Nephron (organoid): ENCODE results near the gene FCAR.
"Not testable (repeated sequence)": the region's sequence is repeated elsewhere in the genome, so short reads cannot be mapped to it uniquely, and the experiment has no call there.

Experiments
- H3K27ac Mint-ChIP-seq, 3 experiments: 2 replicates each; pipeline ENCODE4 v1.8.0; 2020; ENCODE audit warnings: mixed read lengths in 3 of 3, mild to moderate bottlenecking in 2 of 3, moderate library complexity in 1 of 3
- H3K27me3 Mint-ChIP-seq: 2 replicates; pipeline ENCODE4 v1.8.0; 2021; ENCODE audit warnings: low read depth, mild to moderate bottlenecking, moderate library complexity, mixed read lengths
- H3K36me3 Mint-ChIP-seq: 2 replicates; pipeline ENCODE4 v1.8.0; 2020; ENCODE audit warnings: low read depth, mixed read lengths
- H3K4me1 Mint-ChIP-seq: 2 replicates; pipeline ENCODE4 v1.8.0; 2020; ENCODE audit warnings: mixed read lengths
- H3K4me3 Mint-ChIP-seq, 3 experiments: 2 replicates each; pipeline ENCODE4 v1.8.0; 2020; ENCODE audit warnings: mild to moderate bottlenecking in 3 of 3, mixed read lengths in 3 of 3, moderate library complexity in 2 of 3
- H3K9me3 Mint-ChIP-seq: 2 replicates; pipeline ENCODE4 v1.8.0; 2020; ENCODE audit warnings: mixed read lengths
- TF ChIP-seq, protein P1 (sequence below), 3 experiments: fragments of 200-600 bp; sonication (generic); IDR thresholded peaks; one replicate each; pipeline ENCODE4 v1.5.0; 2021; ENCODE audit warnings: antibody characterized with exemption in 3 of 3; ENCODE audit not compliant: unreplicated experiment in 3 of 3

Gene FCAR

DNA sequence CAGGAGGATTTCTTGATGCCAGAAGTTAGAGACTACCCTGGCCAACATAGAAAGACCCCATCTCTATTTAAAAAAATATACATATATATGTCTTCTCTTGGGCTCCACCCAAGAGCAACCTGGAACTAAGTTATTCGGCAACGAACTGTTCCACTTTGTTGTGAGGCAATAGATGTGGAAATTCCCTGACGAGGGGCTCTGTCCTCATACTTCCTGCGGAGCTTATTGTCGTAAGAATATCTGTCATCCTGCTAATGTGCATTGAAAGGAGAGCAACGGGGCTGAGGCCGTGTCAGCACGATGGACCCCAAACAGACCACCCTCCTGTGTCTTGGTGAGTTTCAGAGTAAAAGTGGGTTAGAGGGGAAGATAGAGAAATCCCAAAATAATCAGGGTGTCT is at the start of gene FCAR:
Gene FCAR, plus strand, starts transcription at position 246 of the 400 bp plus-strand sequence. Its CDS starts 55 bp downstream, at position 301.
- Mint-ChIP-seq H3K27ac (no peak within 1 kb of the TSS), H3K27me3 (no peaks in the 10 kb centered on the region), H3K36me3 (no peaks in the 10 kb centered on the region), H3K9me3 (peaks cover 44% of the 10 kb centered on the region), H3K4me3 (no peak within 1 kb of the TSS), H3K4me1 (no peaks in the 10 kb centered on the region)
- TF ChIP-seq, protein P1, sequence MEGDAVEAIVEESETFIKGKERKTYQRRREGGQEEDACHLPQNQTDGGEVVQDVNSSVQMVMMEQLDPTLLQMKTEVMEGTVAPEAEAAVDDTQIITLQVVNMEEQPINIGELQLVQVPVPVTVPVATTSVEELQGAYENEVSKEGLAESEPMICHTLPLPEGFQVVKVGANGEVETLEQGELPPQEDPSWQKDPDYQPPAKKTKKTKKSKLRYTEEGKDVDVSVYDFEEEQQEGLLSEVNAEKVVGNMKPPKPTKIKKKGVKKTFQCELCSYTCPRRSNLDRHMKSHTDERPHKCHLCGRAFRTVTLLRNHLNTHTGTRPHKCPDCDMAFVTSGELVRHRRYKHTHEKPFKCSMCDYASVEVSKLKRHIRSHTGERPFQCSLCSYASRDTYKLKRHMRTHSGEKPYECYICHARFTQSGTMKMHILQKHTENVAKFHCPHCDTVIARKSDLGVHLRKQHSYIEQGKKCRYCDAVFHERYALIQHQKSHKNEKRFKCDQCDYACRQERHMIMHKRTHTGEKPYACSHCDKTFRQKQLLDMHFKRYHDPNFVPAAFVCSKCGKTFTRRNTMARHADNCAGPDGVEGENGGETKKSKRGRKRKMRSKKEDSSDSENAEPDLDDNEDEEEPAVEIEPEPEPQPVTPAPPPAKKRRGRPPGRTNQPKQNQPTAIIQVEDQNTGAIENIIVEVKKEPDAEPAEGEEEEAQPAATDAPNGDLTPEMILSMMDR (IDR thresholded peaks at IDR 0.05; ENCODE audit: unreplicated experiment in 3 of 3), result no peak

DNA sequence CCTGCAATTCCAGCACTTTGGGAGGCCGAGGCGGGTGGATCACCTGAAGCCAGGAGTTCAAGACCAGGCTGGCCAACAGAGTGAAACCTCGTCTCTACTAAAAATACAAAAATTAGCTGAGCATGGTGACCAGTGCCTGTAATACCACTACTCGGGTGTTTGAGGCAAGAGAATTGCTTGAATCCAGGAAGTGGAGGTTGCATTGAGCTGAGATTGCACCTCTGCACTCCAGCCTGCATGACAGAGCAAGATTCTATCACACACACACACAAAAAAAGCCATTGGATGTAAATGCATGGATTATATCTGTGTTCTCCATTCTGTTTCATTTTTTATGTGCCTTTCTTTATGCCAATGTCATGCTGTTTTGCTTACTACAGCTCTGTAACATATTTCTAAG is 49.6 kb upstream of the FCAR start:
- H3K4me1 Mint-ChIP-seq, H3K27me3 Mint-ChIP-seq, H3K36me3 Mint-ChIP-seq, H3K27ac Mint-ChIP-seq, H3K4me3 Mint-ChIP-seq: not testable (repeated sequence)
- peaks cover 41% of the 10 kb centered on the region for H3K9me3 Mint-ChIP-seq

GRCh38 chr19:54825326-54825725 is 48.7 kb upstream of the FCAR start:
- not testable (repeated sequence) for H3K4me3 Mint-ChIP-seq, H3K36me3 Mint-ChIP-seq
- H3K9me3 Mint-ChIP-seq, result peaks cover 41% of the 10 kb centered on the region

DNA sequence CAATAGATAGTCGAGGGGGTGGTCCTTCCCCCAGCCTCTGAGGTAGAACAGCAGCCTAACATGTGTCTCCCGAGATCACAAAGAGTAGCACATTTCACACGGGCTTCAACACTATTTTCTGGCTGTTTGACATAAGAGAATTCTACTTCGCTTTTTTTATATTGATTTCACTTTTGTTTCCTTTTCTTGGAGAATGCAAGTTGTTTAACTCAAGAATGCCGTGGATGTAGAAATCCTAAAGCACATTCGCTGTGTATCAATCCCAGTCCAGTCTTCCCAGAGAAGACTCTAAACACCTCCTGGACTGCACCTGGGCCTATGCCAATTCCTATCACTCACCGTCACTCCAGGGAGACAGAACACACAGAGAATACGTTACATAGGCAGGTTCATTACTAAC is 46.0 kb upstream of the FCAR start:
- H3K4me1 Mint-ChIP-seq, H3K36me3 Mint-ChIP-seq, H3K27me3 Mint-ChIP-seq, H3K27ac Mint-ChIP-seq, H3K4me3 Mint-ChIP-seq: not testable (repeated sequence)
- H3K9me3 Mint-ChIP-seq, result peaks cover 43% of the 10 kb centered on the region

More at GRCh38 chr19:54825326-54825725, 48.7 kb upstream of the FCAR start:
- not testable (repeated sequence) for H3K27ac Mint-ChIP-seq, H3K4me1 Mint-ChIP-seq, H3K27me3 Mint-ChIP-seq

- H3K27me3 Mint-ChIP-seq, H3K36me3 Mint-ChIP-seq, H3K27ac Mint-ChIP-seq, H3K4me3 Mint-ChIP-seq, H3K4me1 Mint-ChIP-seq: not testable (repeated sequence)
- H3K9me3 Mint-ChIP-seq, result peaks cover 43% of the 10 kb centered on the region
Observed at GRCh38 chr19:54832496-54832895, 41.5 kb upstream of the FCAR start, which contains the start of gene KIR2DS4. KIR2DS4 (plus strand) TSS chr19:54832676.

DNA sequence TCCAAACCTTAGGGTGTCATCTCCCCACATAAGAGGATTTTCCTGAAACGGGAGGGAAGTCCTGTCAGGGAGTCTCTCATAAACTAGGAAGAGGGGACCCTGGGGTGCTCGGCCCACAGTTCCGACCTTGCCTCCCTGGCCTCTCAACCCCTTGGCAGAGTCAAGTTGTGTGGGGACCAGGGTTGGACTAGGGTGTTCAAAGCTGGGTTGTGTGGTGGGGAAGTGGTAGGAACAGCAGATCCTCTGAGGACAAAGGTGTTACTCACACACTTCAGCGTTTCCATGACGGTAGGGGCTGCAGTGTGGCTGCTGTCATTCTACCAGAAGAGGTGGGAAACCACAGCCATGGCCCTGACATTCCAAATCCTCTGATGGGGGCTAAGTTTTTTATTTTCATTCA is 38.9 kb upstream of the FCAR start:
- H3K4me1 Mint-ChIP-seq, H3K27ac Mint-ChIP-seq, H3K36me3 Mint-ChIP-seq, H3K27me3 Mint-ChIP-seq, H3K4me3 Mint-ChIP-seq: not testable (repeated sequence)
- H3K9me3 Mint-ChIP-seq, result peaks cover 47% of the 10 kb centered on the region

- not testable (repeated sequence) for H3K4me3 Mint-ChIP-seq, H3K27ac Mint-ChIP-seq, H3K36me3 Mint-ChIP-seq, H3K27me3 Mint-ChIP-seq, H3K4me1 Mint-ChIP-seq
- peaks cover 33% of the 10 kb centered on the region for H3K9me3 Mint-ChIP-seq
Observed at GRCh38 chr19:54837522-54837921, 36.5 kb upstream of the FCAR start.

- H3K36me3 Mint-ChIP-seq, H3K4me3 Mint-ChIP-seq, H3K4me1 Mint-ChIP-seq, H3K27me3 Mint-ChIP-seq, H3K27ac Mint-ChIP-seq: not testable (repeated sequence)
- peaks cover 43% of the 10 kb centered on the region for H3K9me3 Mint-ChIP-seq
Observed at GRCh38 chr19:54843171-54843570, 30.9 kb upstream of the FCAR start.

DNA sequence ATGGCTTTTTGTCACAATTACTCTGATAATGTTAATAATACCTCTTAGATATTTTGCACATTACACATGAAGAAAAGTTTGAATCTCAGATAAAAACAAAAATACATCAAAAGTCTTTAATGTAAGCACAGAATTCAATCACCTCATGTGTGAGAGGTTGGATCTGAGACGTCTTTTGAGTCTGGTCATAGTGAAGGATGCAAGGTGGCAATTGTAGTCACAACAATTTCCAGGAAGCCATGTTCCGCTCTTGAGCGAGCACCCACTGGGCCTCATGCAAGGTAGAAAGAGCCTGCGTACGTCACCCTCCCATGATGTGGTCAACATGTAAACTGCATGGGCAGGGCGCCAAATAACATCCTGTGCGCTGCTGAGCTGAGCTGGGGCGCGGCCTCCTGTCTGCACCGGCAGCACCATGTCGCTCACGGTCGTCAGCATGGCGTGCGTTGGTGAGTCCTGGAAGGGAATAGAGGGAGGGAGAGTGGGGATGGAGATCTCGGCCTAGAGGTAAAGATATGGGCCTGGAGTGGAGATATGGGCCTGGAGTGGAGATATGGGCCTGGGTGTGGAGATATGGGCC is 23.9 kb upstream of the FCAR start, which contains the start of gene KIR3DL2:
Gene KIR3DL2, plus strand, starts transcription at position 383 of the 580 bp plus-strand sequence. Its CDS starts 33 bp downstream, at position 416.
- not testable (repeated sequence) for H3K36me3 Mint-ChIP-seq, H3K27me3 Mint-ChIP-seq, H3K4me1 Mint-ChIP-seq, H3K27ac Mint-ChIP-seq, H3K4me3 Mint-ChIP-seq
- peaks cover 64% of the 10 kb centered on the region for H3K9me3 Mint-ChIP-seq

- no peaks in the 10 kb centered on the region for H3K4me1 Mint-ChIP-seq
- no peaks in the 10 kb centered on the region for H3K27me3 Mint-ChIP-seq
- TF ChIP-seq, protein P1 (IDR thresholded peaks at IDR 0.05; ENCODE audit: unreplicated experiment in 3 of 3), result no peak
- no peaks in the 10 kb centered on the region for H3K36me3 Mint-ChIP-seq
- H3K4me3 Mint-ChIP-seq, result no peak overlapping the region
- H3K9me3 Mint-ChIP-seq, result peaks cover 66% of the 10 kb centered on the region
- no peak overlapping the region for H3K27ac Mint-ChIP-seq
Observed at GRCh38 chr19:54850930-54851329, 23.1 kb upstream of the FCAR start.
